ENCODE results near the gene MDFI.

MDFI gene

GRCh38 chr6:41633056-41633634 lies 5.1 kb upstream of the MDFI start:
- no peak for DNase-seq (ENCODE audit: low read depth in 1 of 2, low spot score in 1 of 2)

- DNase-seq (ENCODE audit: low read depth in 1 of 2, low spot score in 1 of 2) = no peak
Observed at GRCh38 chr6:41634657-41635056, 3.6 kb upstream of the MDFI start.

- no peak for DNase-seq (ENCODE audit: low read depth in 1 of 2, low spot score in 1 of 2)
Observed at GRCh38 chr6:41635365-41635764, 2.9 kb upstream of the MDFI start.

- DNase-seq (ENCODE audit: low read depth in 1 of 2, low spot score in 1 of 2) = no peak
Observed at GRCh38 chr6:41636833-41637193, 1.5 kb upstream of the MDFI start.

- no peak for DNase-seq (ENCODE audit: low read depth in 1 of 2, low spot score in 1 of 2)
Observed at GRCh38 chr6:41637194-41638001, 870 bp upstream of the MDFI start.

GRCh38 chr6:41638935-41639808 lies 904 bp downstream of the MDFI start:
- no peak for DNase-seq (ENCODE audit: low read depth in 1 of 2, low spot score in 1 of 2)

GRCh38 chr6:41639809-41640371 lies 1.6 kb downstream of the MDFI start:
- no peak for DNase-seq (ENCODE audit: low read depth in 1 of 2, low spot score in 1 of 2)

- DNase-seq (ENCODE audit: low read depth in 1 of 2, low spot score in 1 of 2) = no peak
Observed at GRCh38 chr6:41640426-41640825, 2.2 kb downstream of the MDFI start.

- no peak for DNase-seq (ENCODE audit: low read depth in 1 of 2, low spot score in 1 of 2)
Observed at GRCh38 chr6:41641352-41641925, 3.2 kb downstream of the MDFI start.

- DNase-seq (ENCODE audit: low read depth in 1 of 2, low spot score in 1 of 2) = no peak
Observed at GRCh38 chr6:41642090-41642959, 4.1 kb downstream of the MDFI start.

GRCh38 chr6:41642960-41643898 lies 5.0 kb downstream of the MDFI start:
- DNase-seq (ENCODE audit: low read depth in 1 of 2, low spot score in 1 of 2) = no peak

GRCh38 chr6:41643899-41644269 lies 5.6 kb downstream of the MDFI start:
- DNase-seq (ENCODE audit: low read depth in 1 of 2, low spot score in 1 of 2) = no peak

GRCh38 chr6:41644297-41644879 lies 6.1 kb downstream of the MDFI start:
- no peak for DNase-seq (ENCODE audit: low read depth in 1 of 2, low spot score in 1 of 2)

- no peak for DNase-seq (ENCODE audit: low read depth in 1 of 2, low spot score in 1 of 2)
Observed at GRCh38 chr6:41645007-41645618, 6.8 kb downstream of the MDFI start.

- no peak for DNase-seq (ENCODE audit: low read depth in 1 of 2, low spot score in 1 of 2)
Observed at GRCh38 chr6:41646026-41646795, 7.9 kb downstream of the MDFI start.

- DNase-seq (ENCODE audit: low read depth in 1 of 2, low spot score in 1 of 2) = no peak
Observed at GRCh38 chr6:41647061-41647511, 8.8 kb downstream of the MDFI start.

GRCh38 chr6:41648070-41648585 lies 9.9 kb downstream of the MDFI start:
- no peak for DNase-seq (ENCODE audit: low read depth in 1 of 2, low spot score in 1 of 2)
